ENCODE measurements around the gene TBL2.

GRCh38 chr7:73578342-73579128, at the start of gene TBL2:
- TF ChIP-seq CTCF (IDR thresholded peaks at IDR 0.05) (no peak), EZH2 (IDR thresholded peaks at IDR 0.05; ENCODE audit: borderline replicate concordance, insufficient read depth, low read depth, low read length, poor library complexity, severe bottlenecking) (no peak)
